GM18505 (cell line): ENCODE measurements around the gene VPS25.

Experiments used
- ATAC-seq: cut with Tn5 transposase; IDR thresholded peaks from one replicate; pipeline ENCODE4 v1.9.1; 2021; ENCODE audit not compliant: unreplicated experiment
- POLR2A ChIP-seq: IDR thresholded peaks from 4 replicates; pipeline ENCODE4 v1.6.1; 2011; ENCODE audit warnings: borderline replicate concordance; ENCODE audit not compliant: insufficient read depth, insufficient read length; ENCODE audit errors: extremely low read depth

VPS25 gene

GRCh38 chr17:42779304-42779935, 6.2 kb downstream of the VPS25 start:
- no peak for TF ChIP-seq POLR2A
- ATAC-seq = no peak

DNA sequence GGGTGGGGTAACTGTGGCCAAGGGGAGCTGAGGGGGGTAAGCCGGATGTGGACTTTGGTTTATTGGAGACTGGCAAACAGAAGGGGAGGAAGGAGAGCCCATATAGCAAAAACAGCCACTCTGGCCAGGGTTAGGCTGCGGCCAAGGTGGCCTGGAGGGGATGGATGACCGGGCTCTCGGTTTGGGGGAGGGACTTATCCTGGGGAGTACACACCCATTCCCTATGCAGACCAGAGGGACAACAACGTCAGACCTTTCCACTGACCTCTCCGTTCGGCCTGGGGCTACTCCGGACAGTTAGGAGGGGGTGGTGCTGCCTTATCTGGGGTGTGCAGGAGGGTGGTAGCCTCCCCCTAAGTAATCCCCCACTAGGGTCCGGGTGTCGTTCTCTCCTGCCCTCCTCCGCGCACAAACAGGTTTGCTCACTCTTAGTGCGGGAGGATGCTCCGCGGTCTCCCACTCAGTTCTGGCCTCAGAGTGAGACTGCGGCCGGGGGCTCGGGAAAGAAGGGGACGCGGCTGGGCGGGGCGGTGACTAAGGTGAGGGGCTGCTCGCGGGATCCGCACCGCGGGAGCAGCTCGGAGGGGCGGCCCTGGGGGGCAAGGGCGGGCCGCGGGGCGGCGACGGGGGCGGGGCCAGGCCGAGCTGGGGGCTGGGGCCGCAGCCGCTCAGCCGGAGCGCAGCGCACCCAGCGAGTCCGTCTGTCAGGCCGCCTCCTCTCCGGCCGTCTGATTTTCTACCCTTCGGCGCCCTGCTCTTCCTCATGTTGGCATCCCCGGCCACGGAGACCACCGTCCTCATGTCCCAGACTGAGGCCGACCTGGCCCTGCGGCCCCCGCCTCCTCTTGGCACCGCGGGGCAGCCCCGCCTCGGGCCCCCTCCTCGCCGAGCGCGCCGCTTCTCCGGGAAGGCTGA, 6.9 kb downstream of the VPS25 start, which contains the start of gene WNK4:
WNK4 (plus strand) TSS at position 675 of the 915 bp plus-strand sequence; CDS start at position 764, 89 bp downstream.
- no peak for TF ChIP-seq POLR2A
- ATAC-seq = no peak

GRCh38 chr17:42780851-42781638, 7.8 kb downstream of the VPS25 start:
- no peak for TF ChIP-seq POLR2A
- no peak for ATAC-seq

DNA sequence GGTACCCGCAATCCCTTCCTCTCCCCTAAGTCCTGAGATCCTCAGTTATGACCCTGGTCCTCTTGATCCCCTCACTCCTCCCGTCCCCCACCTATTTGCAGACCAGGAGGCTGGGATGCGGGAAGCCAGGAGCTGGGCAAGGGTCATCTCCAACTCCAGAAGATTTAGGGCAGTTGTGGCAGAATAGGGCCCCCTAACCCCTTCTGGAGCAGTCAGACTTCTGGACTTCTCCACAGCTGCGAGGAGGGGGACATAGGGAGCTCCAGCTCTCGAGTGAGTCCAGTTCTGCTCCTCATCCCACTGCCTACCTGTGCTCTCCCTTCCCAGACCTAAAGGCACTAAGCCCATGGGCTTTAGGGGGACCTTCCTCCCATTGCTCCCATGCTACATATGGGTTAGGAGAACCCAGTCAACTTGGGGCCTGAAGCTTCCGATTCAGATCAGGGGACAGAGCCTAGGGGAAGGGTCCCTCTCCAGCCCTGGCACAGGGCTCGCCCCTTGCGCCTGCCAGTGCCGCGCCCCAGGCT, 8.5 kb downstream of the VPS25 start:
- ATAC-seq = no peak
- TF ChIP-seq POLR2A = no peak

GRCh38 chr17:42782166-42783061, 9.2 kb downstream of the VPS25 start:
- ATAC-seq = no peak
- no peak for TF ChIP-seq POLR2A

DNA sequence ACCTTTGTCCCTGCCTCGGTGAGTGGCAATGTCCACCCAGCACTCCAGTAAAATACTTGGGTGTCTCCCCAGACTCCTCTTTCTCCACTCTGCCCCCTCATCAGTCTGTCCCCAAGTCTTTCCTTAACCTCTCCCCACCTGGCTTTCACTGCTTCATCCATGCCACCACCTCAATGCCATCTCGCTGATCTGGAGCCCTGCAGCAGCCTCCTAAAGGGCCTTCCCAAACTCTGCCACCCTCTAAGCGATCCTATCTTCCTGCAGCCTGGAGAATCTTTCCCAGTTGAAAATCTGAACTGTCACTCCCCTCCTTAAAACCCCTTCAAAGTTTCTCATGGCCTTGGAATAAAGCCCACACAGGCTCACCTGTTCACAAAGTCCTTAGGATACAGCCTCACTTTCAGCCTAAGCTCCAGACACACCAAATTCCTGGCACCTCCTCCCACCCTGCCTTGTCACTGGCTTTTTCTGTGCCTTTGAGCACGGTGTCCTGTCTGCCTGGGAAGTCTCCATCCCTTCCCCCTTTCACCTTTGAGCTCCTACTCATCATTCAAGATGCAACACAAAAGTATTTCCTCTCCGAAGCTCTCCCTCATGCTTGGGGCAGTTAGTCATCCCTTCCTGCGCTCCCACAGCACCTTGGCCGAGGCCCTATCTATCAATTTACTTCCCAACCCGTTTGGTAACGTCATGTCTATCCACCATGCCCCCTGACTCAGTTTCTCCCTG, 10.0 kb downstream of the VPS25 start:
- no peak for TF ChIP-seq POLR2A

GRCh38 chr17:42783791-42784138, 10.5 kb downstream of the VPS25 start:
- ATAC-seq = no peak
- no peak for TF ChIP-seq POLR2A

More for the DNA sequence above, 10.0 kb downstream of the VPS25 start:
- ATAC-seq = no peak

GRCh38 chr17:42784409-42784808, 11.2 kb downstream of the VPS25 start:
- ATAC-seq = no peak
- no peak for TF ChIP-seq POLR2A

DNA sequence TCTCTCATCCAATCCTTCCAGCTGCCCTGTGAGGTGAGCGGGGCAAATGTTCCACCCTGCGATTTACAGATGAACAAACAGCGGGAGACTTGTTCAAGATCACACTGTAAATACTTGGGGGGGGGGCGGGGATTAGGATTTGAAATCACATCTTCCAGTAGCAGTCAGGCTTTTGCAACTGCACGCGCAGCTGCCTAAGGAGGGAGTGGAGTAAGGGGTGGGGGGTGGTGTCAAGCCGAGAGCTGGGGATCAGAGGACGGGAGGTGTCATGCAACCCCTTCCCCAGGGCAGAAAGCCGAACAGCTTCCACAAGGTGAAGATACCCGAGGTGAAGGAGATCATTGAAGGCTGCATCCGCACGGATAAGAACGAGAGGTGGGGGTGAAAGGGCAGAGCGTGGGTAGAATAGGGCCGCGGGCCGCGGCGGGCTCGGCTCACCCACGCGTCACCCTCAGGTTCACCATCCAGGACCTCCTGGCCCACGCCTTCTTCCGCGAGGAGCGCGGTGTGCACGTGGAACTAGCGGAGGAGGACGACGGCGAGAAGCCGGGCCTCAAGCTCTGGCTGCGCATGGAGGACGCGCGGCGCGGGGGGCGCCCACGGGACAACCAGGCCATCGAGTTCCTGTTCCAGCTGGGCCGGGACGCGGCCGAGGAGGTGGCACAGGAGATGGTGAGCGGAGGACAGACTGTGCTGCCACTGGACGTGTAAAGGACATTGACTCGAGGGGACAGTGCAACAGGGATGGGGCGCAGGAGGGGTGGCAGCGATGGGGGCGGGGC, 11.8 kb downstream of the VPS25 start:
- TF ChIP-seq POLR2A = no peak
- ATAC-seq = no peak

DNA sequence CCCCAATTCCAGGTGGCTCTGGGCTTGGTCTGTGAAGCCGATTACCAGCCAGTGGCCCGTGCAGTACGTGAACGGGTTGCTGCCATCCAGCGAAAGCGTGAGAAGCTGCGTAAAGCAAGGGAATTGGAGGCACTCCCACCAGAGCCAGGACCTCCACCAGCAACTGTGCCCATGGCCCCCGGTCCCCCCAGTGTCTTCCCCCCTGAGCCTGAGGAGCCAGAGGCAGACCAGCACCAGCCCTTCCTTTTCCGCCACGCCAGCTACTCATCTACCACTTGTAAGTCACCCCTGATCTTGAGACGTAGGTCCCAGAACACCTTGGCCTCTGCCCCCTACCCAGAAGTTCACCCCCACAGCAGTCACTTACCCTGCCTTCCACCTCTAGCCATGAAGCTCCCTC, 14.0 kb downstream of the VPS25 start:
- no peak for ATAC-seq
- no peak for TF ChIP-seq POLR2A

- no peak for ATAC-seq
- TF ChIP-seq POLR2A = no peak
These were observed 18.7 kb downstream of the VPS25 start for GRCh38 chr17:42791948-42792347.
